NCI-H2227 treated with DMSO at 0.1 percent for 48 hours (cell line): ENCODE results near the gene AP3S2.
"Not testable (repeated sequence)": the region's sequence is repeated elsewhere in the genome, so short reads cannot be mapped to it uniquely, and the experiment has no call there.

ENCODE experiments used
- DNase-seq: peaks from one replicate; lab custom pipeline; 2025; lab: John Stamatoyannopoulos, UW

The AP3S2 gene

GRCh38 chr15:89834465-89835175 lies 59.2 kb downstream of the AP3S2 start:
- not testable (repeated sequence) for DNase-seq

- no peak for DNase-seq
Measured at GRCh38 chr15:89833966-89834365, 59.8 kb downstream of the AP3S2 start.

GRCh38 chr15:89830639-89831038 lies 63.2 kb downstream of the AP3S2 start:
- DNase-seq, result no peak

GRCh38 chr15:89829616-89830440 lies 64.0 kb downstream of the AP3S2 start:
- DNase-seq, result no peak

GRCh38 chr15:89829161-89829560 lies 64.6 kb downstream of the AP3S2 start:
- DNase-seq, result no peak

GRCh38 chr15:89828281-89829145 lies 65.3 kb downstream of the AP3S2 start:
- DNase-seq, result no peak

GRCh38 chr15:89827829-89828228 lies 66.0 kb downstream of the AP3S2 start:
- DNase-seq, result no peak

GRCh38 chr15:89826671-89827655 lies 66.8 kb downstream of the AP3S2 start:
- DNase-seq, result no peak

- no peak for DNase-seq
Measured at GRCh38 chr15:89825271-89825940, 68.4 kb downstream of the AP3S2 start.

- DNase-seq, result no peak
Measured at GRCh38 chr15:89824607-89824867, 69.3 kb downstream of the AP3S2 start.

- no peak for DNase-seq
Measured at GRCh38 chr15:89823836-89824606, 69.8 kb downstream of the AP3S2 start.

GRCh38 chr15:89822951-89823711 lies 70.7 kb downstream of the AP3S2 start:
- DNase-seq, result no peak

GRCh38 chr15:89822611-89822950 lies 71.2 kb downstream of the AP3S2 start:
- no peak for DNase-seq

GRCh38 chr15:89822026-89822425 lies 71.8 kb downstream of the AP3S2 start:
- DNase-seq, result no peak

- DNase-seq, result no peak
Measured at GRCh38 chr15:89820666-89821611, 72.9 kb downstream of the AP3S2 start.

GRCh38 chr15:89818287-89818686 lies 75.5 kb downstream of the AP3S2 start:
- DNase-seq, result no peak

GRCh38 chr15:89817701-89818280 lies 76.0 kb downstream of the AP3S2 start:
- DNase-seq, result no peak

GRCh38 chr15:89815769-89816168 lies 78.0 kb downstream of the AP3S2 start:
- DNase-seq, result no peak
